Measurements from ENCODE around the gene DDX1. TPM values are rescaled to one million over a fixed set of nuclear protein-coding genes. Genes with fewer than 3 reads are reported as not detected.

The DDX1 gene
- total and polyA plus RNA-seq, 9 of the 15 experiments (the other 6 are each of a cell fraction or from before 2014, with no cell fraction given): 116 to 277 (median 232) TPM

- TF ChIP-seq ZNF639 (CRISPR knock-in tag; conservative IDR thresholded peaks at IDR 0.05 in 1 of 2, IDR thresholded peaks at IDR 0.05 in 1 of 2) (peak in 1 of 2 experiments; percentile 84; a peak in 2 of 4 replicates), STAT5A (IDR thresholded peaks at IDR 0.05; ENCODE audit: borderline replicate concordance, low read length) (peak; percentile 93), JUND (IDR thresholded peaks at IDR 0.05; ENCODE audit: borderline replicate concordance, low read depth, low read length) (peak; percentile 86), JUND (tag; IDR thresholded peaks at IDR 0.05; ENCODE audit: borderline replicate concordance, low read depth, low read length) (peak; percentile 81; the same call in 2 of the 3 replicates), ATF1 (CRISPR knock-in tag; IDR thresholded peaks at IDR 0.05) (no peak), ATF1 (tag; IDR thresholded peaks at IDR 0.05) (peak; percentile 37; the same call in 1 of the 2 replicates), DPF2 (IDR thresholded peaks at IDR 0.05) (peak; percentile 97), POLR2H (tag; IDR thresholded peaks at IDR 0.05; ENCODE audit: low read depth) (peak; percentile 50), ZBTB17 (CRISPR knock-in tag; IDR thresholded peaks at IDR 0.05) (0 out of 2 replicates have a peak, but pooled peaks have one; percentile 20), JUN (IDR thresholded peaks at IDR 0.05; ENCODE audit: borderline replicate concordance, low read depth, low read length) (peak; percentile 81), JUN (CRISPR knock-in tag; IDR thresholded peaks at IDR 0.05; ENCODE audit: borderline replicate concordance) (no peak), GTF2B (IDR thresholded peaks at IDR 0.05; ENCODE audit: extremely low read depth, insufficient read length) (no peak), ZNF280B (CRISPR knock-in tag; IDR thresholded peaks at IDR 0.05) (no peak), TAL1 (IDR thresholded peaks at IDR 0.05) (peak; percentile 98), ETV6 (IDR thresholded peaks at IDR 0.05; ENCODE audit: borderline replicate concordance in 1 of 2, low read depth in 2 of 2, low read length in 1 of 2) (peak in 1 of 2 experiments; percentile 46; a peak in 1 of 4 replicates), ETV6 (CRISPR knock-in tag; IDR thresholded peaks at IDR 0.05; ENCODE audit: borderline replicate concordance) (no peak), XRCC5 (IDR thresholded peaks at IDR 0.05; ENCODE audit: low read depth, low read length) (no peak), ZBTB2 (IDR thresholded peaks at IDR 0.05) (no peak; the same call in 1 of the 2 replicates)
- TF ChIP-seq, protein P1, sequence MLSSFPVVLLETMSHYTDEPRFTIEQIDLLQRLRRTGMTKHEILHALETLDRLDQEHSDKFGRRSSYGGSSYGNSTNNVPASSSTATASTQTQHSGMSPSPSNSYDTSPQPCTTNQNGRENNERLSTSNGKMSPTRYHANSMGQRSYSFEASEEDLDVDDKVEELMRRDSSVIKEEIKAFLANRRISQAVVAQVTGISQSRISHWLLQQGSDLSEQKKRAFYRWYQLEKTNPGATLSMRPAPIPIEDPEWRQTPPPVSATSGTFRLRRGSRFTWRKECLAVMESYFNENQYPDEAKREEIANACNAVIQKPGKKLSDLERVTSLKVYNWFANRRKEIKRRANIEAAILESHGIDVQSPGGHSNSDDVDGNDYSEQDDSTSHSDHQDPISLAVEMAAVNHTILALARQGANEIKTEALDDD (IDR thresholded peaks at IDR 0.05): 0 out of 2 replicates have a peak, but pooled peaks have one; percentile 33
- TF ChIP-seq, protein P2, sequence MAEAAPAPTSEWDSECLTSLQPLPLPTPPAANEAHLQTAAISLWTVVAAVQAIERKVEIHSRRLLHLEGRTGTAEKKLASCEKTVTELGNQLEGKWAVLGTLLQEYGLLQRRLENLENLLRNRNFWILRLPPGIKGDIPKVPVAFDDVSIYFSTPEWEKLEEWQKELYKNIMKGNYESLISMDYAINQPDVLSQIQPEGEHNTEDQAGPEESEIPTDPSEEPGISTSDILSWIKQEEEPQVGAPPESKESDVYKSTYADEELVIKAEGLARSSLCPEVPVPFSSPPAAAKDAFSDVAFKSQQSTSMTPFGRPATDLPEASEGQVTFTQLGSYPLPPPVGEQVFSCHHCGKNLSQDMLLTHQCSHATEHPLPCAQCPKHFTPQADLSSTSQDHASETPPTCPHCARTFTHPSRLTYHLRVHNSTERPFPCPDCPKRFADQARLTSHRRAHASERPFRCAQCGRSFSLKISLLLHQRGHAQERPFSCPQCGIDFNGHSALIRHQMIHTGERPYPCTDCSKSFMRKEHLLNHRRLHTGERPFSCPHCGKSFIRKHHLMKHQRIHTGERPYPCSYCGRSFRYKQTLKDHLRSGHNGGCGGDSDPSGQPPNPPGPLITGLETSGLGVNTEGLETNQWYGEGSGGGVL (CRISPR knock-in tag; IDR thresholded peaks at IDR 0.05): no peak
Observed at GRCh38 chr2:15556311-15556930, 35.2 kb upstream of the DDX1 start (continued).

All from K562 (cell line).